HG02840 (cell line): Measurements from ENCODE around the gene SBK2.
A peak's percentile ranks its signal among the peaks of the same experiment; 100 is the strongest.
"Not testable (repeated sequence)": the region's sequence is repeated elsewhere in the genome, so short reads cannot be mapped to it uniquely, and the experiment has no call there.

Source experiments
- ATAC-seq: cut with Tn5 transposase; IDR thresholded peaks from one replicate; pipeline ENCODE4 v1.9.1; 2021; ENCODE audit warnings: mild to moderate bottlenecking, moderate library complexity, moderate number of reproducible peaks; ENCODE audit not compliant: unreplicated experiment, low FRiP score

The SBK2 gene

DNA sequence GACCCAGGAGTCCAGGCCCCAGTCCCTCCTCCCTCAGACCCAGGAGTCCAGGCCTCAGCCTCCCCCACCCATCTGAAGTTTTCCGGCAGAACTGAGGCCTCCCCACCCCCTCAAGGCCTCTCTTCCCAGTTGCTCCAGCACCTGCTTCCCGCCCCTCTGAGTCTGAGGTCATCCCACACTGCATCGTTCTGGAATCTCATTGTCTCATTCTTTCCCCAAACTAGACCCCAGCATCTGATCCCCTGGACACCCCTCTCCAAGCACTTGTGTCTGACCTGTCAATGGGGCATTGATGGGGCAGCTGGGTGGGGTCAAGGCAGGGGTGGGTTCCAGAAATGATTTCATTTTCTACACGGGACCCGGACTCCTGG is 793 bp upstream of the SBK2 start:
- ATAC-seq = no peak

GRCh38 chr19:55536366-55536765 is 567 bp downstream of the SBK2 start:
- no peak for ATAC-seq

DNA sequence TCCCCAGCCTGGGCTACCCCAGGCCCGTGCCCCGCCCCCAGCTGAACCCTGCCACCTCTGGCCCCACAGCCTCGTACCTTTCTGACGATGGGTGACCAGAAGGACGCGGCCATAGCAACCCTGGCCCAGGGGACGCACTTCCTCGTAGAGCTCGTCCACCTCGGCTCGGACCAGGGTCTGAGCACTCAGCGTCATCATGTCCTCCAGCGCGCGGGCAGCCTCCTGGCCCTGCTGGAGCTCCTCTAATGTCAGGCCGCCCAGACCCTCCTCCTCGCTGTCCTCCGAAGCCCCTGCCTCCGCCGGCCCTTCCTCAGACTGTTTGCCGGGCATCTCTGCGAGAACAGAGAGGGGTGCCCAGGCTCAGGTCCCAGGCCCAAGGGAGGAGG is 975 bp downstream of the SBK2 start:
- ATAC-seq = no peak

GRCh38 chr19:55535173-55535964 is 1.6 kb downstream of the SBK2 start:
- no peak for ATAC-seq

DNA sequence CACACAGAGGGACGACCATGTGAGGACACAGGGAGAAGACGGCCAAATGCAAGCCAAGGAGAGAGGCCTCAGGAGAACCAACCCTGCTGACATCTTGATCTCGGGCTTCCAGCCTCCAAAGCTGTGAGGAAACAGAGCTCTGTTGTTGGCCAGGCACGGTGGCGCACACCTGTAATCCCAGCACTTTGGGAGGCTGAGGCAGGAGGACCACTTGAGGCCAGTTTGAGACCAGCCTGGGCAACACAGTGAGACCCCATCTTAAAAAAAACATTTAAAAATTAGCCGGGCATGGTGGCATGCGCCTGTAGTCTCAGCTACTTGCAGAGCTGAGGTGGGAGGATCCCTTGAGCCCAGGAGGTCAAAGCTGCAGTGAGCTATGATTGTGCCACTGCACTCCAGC is 2.7 kb downstream of the SBK2 start:
- ATAC-seq = not testable (repeated sequence)

GRCh38 chr19:55530996-55531395 is 5.9 kb downstream of the SBK2 start:
- no peak for ATAC-seq

DNA sequence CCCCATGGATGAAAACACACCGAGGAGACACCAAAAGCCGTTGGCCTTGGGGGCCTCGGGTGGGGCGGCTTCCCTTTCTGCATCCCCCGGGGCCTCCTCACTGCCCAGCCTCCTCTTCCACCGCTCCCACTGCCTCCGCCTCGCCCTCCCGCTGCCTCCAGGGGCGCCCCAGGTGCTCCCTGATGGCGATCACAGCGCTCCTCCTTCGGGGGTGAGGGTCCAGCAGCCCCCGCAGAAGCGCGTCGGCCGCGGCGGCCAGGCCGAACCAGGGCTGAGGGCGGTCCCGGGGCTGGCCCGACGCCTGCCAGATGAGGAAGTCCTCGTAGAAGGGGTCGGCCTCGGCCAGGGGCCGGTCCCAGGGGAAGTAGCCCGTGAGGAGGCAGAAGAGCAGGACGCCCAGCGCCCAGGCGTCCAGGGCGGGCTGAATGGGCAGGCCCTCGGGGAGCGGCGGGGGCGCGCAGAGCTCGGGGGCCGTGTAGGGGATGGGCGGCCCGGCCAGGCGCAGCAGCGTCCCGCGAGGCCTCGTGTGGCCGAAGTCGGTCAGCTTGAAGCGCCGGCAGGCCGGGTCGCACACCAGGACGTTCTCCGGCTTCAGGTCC is 7.2 kb downstream of the SBK2 start:
- ATAC-seq = no peak

DNA sequence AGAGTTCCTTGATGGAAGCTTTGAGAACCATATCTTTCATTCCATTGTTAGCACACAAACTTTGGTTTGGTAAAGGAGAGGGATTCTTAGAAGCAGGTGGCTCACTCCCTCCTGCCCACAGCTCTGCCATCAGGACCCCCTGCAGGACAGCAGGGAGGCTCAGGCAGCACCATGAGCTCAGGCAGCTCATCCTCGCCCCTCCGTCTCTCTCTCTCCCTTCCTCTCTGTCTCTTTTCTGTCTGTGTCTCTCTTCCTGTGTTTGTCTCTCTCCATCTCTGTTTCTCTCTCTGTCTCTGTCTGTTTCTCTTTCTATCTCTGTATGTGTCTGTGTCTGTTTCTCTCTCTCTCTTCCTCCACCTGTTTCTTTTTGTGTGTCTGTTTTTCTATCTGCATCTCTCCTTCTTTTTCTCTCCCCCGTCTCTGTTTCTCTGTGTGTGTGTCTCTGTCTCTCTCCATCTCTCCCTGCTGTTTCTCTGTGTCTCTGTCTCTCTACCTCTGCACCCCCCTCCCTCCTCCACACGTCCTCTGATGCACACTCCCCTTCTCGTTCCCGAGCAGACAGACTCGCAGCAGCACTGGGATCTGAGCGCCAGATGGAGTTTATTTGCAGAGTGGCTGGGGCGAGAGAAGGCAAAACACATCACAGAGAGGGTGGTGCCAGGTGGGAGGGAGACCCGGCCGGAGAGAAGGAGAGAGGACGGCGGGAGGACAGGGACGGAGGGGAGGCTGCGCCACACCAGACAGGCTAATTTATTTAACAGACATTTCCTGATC is 8.7 kb downstream of the SBK2 start:
- no peak for ATAC-seq

GRCh38 chr19:55527197-55528029 is 9.5 kb downstream of the SBK2 start:
- no peak for ATAC-seq

- ATAC-seq = no peak
Observed at GRCh38 chr19:55526216-55527196, 10.4 kb downstream of the SBK2 start.

DNA sequence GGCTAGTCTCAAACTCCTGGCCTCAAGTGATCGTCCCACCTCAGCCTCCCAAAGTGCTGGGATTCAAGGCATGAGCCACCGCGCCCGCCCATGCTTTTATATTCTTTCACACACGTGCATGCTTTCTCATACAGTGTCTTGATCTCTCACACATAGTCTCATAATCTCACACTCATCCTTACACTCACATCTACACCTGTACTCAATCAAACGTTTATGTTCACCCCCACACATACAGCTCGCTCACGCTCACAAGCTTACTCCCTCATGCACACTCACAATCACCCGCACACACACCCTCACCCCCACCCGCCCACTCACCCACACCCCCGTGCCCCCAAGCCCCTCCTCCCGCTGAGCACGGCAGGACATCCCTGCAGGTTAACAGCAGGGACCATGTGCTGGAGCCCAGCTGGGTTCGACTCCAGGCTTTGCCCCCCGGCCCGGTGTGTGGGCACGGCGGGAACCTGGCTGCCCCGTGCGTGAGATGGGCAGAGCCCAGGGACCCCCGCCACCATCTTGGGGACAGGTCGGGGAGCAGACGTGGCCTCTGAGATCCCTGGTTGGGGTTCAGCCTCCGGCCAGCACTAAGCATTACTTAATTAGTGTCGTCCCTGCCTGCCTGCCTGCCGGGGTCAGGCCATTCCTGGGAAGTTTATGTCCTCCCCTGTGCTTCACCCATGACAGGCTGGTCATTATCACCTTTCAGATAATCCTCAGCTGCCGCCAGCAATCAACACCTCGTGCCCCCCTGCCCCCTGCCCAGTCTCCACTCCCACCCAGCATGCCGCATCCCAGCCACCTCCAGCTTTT is 11.4 kb downstream of the SBK2 start:
- no peak for ATAC-seq

GRCh38 chr19:55520691-55521292 is 16.1 kb downstream of the SBK2 start:
- ATAC-seq = no peak

DNA sequence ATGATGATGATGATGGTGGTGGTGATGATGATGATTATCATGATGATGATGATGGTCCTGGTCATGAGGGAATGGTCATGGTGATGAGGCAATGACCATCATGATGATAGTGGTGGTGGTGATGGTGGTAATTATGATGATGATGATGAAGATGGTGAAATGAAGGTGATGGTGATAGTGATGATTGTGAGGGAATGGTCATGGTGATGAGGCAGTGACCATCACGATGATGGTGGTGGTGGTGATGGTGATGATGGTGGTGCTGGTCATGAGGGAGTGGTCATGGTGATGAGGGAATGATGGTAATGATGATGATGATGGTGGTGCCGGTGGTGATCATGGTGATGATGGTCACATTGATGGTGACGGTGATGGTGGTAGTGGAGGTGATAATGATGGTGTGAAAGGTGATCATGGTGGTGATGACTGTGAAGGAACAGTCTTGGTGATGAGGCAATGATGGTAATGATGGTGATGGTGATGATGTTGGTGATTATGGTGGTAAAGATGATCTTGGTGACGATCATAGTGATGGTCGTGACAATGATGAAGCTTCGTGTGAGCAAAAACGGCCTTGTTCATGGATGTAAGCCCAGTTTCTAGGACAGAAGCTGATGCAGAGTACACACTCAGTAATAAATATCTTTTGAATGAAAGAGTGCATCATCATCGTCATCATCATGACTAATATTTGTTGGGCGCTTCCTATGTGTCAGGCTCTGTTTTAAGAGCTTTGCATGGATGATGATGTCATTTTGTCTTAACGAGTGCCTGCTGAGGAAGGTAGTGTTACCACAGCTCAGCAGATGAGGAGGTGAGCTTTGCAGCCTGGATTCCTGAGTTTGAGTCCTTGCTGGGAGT is 17.3 kb downstream of the SBK2 start:
- ATAC-seq = no peak

- peak; percentile 98 for ATAC-seq
Observed at GRCh38 chr19:55516878-55517620, 19.9 kb downstream of the SBK2 start.

DNA sequence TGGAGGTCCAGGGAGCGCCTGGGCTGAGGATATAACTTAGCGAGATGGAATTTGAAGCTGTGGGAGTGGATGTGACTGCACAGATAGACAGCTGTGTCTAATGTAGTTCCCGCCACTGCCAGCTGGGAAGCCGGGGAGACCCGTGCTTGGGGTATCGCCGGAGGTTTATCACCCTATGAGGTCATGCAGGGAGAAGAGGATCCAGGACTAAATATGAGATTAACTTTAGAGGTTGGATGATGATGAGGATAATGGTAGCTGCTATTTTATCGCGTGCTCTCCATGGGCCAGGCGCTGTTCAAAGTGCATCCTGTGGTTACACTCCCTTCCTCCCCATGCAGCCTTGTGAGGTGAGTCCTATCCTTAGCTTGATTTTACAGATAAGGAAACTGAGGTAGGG is 28.8 kb downstream of the SBK2 start:
- ATAC-seq = no peak

- ATAC-seq = no peak
Observed at GRCh38 chr19:55504981-55505380, 32.0 kb downstream of the SBK2 start.

- no peak for ATAC-seq
Observed at GRCh38 chr19:55504252-55504603, 32.7 kb downstream of the SBK2 start.
